Activated naive CD8-positive, alpha-beta T cell treated with anti-CD3 and anti-CD28 coated beads, Interleukin-2, amount 10 ng/mL, durations not matched to agents 7 days and 5 days (primary cell): Measurements from ENCODE around the gene IER3. TPM values are rescaled to one million over a fixed set of nuclear protein-coding genes. Genes with fewer than 3 reads are reported as not detected.
"Not testable (repeated sequence)": the region's sequence is repeated elsewhere in the genome, so short reads cannot be mapped to it uniquely, and the experiment has no call there.

Experiments used
- ATAC-seq: fragments of 150-1000 bp; cut with Tn5 transposase; one replicate; pipeline ENCODE4 v1.10.0; 2021; ENCODE audit warnings: low read depth, moderate library complexity
- POLR2A ChIA-PET: fragments of 350-600 bp; sonication (Branson Sonifier 250); formaldehyde crosslinking; loops from one replicate; lab custom pipeline; 2021; ENCODE audit warnings: antibody characterized with exemption; lab: Charles Lee
- DNase-seq: peaks from one replicate; pipeline ENCODE4 v3.0.0; 2021
- H3K27ac Mint-ChIP-seq: one replicate; pipeline ENCODE4 v1.8.0; 2022; ENCODE audit warnings: mild to moderate bottlenecking, mixed read lengths
- H3K27me3 Mint-ChIP-seq: one replicate; pipeline ENCODE4 v1.8.0; 2022; ENCODE audit warnings: mild to moderate bottlenecking, moderate library complexity, mixed read lengths
- H3K36me3 Mint-ChIP-seq: one replicate; pipeline ENCODE4 v1.8.0; 2021; ENCODE audit warnings: mild to moderate bottlenecking, mixed read lengths
- H3K4me1 Mint-ChIP-seq: one replicate; pipeline ENCODE4 v1.8.0; 2021; ENCODE audit warnings: mixed read lengths
- H3K4me3 Mint-ChIP-seq: one replicate; pipeline ENCODE4 v1.8.0; 2022; ENCODE audit warnings: mild to moderate bottlenecking, moderate library complexity, mixed read lengths
- H3K9me3 Mint-ChIP-seq: one replicate; pipeline ENCODE4 v1.8.0; 2021; ENCODE audit warnings: mixed read lengths
- total RNA-seq, 2 experiments: library from RNA; stranded (reverse); gene quantifications; one replicate each; pipeline ENCODE4 v1.2.3, GENCODE V29; 2021

Gene IER3
- total RNA-seq, 2 experiments from 2014 or later: 49.1 to 52.7 TPM

GRCh38 chr6:30723159-30723842 lies 21.0 kb downstream of the IER3 start:
- H3K9me3 Mint-ChIP-seq, DNase-seq, H3K27me3 Mint-ChIP-seq, ATAC-seq: not testable (repeated sequence)
- Mint-ChIP-seq H3K4me3 (peak overlapping the region; percentile 91), H3K27ac (peak overlapping the region; percentile 93), H3K36me3 (peaks cover 60% of the 10 kb centered on the region), H3K4me1 (peaks cover 48% of the 10 kb centered on the region)
- POLR2A ChIA-PET: interaction anchor here (0.7 to 11.0 kb wide), 8 partner anchors 7 to 108 kb away, joined by 3 to 512 read pairs (median 7); partner anchors contain the start of gene DHX16

- peak; percentile 87 for DNase-seq
- ATAC-seq: no peak
- Mint-ChIP-seq H3K36me3 (peaks cover 57% of the 10 kb centered on the region), H3K27ac (peak overlapping the region; percentile 93), H3K27me3 (no peaks in the 10 kb centered on the region), H3K4me1 (peaks cover 46% of the 10 kb centered on the region), H3K4me3 (peak overlapping the region; percentile 91), H3K9me3 (no peaks in the 10 kb centered on the region)
- POLR2A ChIA-PET: interaction anchor here (0.7 to 11.0 kb wide), 10 partner anchors 8 to 109 kb away, joined by 3 to 512 read pairs (median 8); partner anchors contain the start of genes DHX16, MRPS18B, NRM and PPP1R10
Observed at GRCh38 chr6:30722280-30723112, 21.9 kb downstream of the IER3 start.

GRCh38 chr6:30722025-30722279 lies 22.4 kb downstream of the IER3 start:
- peaks cover 58% of the 10 kb centered on the region for H3K36me3 Mint-ChIP-seq
- DNase-seq: peak; percentile 43
- H3K27ac Mint-ChIP-seq: peak overlapping the region; percentile 93
- peaks cover 47% of the 10 kb centered on the region for H3K4me1 Mint-ChIP-seq
- POLR2A ChIA-PET: interaction anchor here (0.6 to 11.0 kb wide), 12 partner anchors 9 to 183 kb away, joined by 3 to 512 read pairs (median 6); partner anchors contain the start of genes DHX16, GNL1, MRPS18B and NRM
- H3K4me3 Mint-ChIP-seq: peak overlapping the region; percentile 91
- not testable (repeated sequence) for ATAC-seq, H3K9me3 Mint-ChIP-seq, H3K27me3 Mint-ChIP-seq

GRCh38 chr6:30721198-30722024 lies 22.9 kb downstream of the IER3 start:
- Mint-ChIP-seq H3K27ac (peak overlapping the region; percentile 93), H3K4me1 (peaks cover 47% of the 10 kb centered on the region), H3K9me3 (no peaks in the 10 kb centered on the region), H3K27me3 (no peaks in the 10 kb centered on the region), H3K4me3 (peak overlapping the region; percentile 91), H3K36me3 (peaks cover 58% of the 10 kb centered on the region)
- ATAC-seq (peak; percentile 13), DNase-seq (peak; percentile 99)
- POLR2A ChIA-PET: interaction anchor here (0.5 to 11.0 kb wide), 15 partner anchors 9 to 182 kb away, joined by 3 to 512 read pairs (median 6); partner anchors contain the start of genes DHX16, GNL1, IER3 and MRPS18B

GRCh38 chr6:30720738-30721197 lies 23.6 kb downstream of the IER3 start:
- peak; percentile 75 for DNase-seq
- no peaks in the 10 kb centered on the region for H3K9me3 Mint-ChIP-seq
- ATAC-seq: no peak
- POLR2A ChIA-PET: interaction anchor here (0.5 to 11.0 kb wide), 14 partner anchors 9 to 182 kb away, joined by 3 to 512 read pairs (median 6); partner anchors contain the start of genes DHX16, GNL1, IER3 and MRPS18B
- H3K27ac Mint-ChIP-seq: peak overlapping the region; percentile 93
- peaks cover 62% of the 10 kb centered on the region for H3K36me3 Mint-ChIP-seq
- H3K27me3 Mint-ChIP-seq: no peaks in the 10 kb centered on the region
- H3K4me1 Mint-ChIP-seq: peaks cover 50% of the 10 kb centered on the region
- H3K4me3 Mint-ChIP-seq: peak overlapping the region; percentile 91

- Mint-ChIP-seq H3K4me3 (peak within 1 kb of the TSS; percentile 91), H3K27ac (peak within 1 kb of the TSS; percentile 93), H3K27me3 (no peaks in the 10 kb centered on the region), H3K4me1 (peaks cover 48% of the 10 kb centered on the region), H3K9me3 (no peaks in the 10 kb centered on the region), H3K36me3 (peaks cover 64% of the 10 kb centered on the region)
- ATAC-seq (peak; percentile 70), DNase-seq (peak; percentile 95)
- POLR2A ChIA-PET: interaction anchor here (0.5 to 11.0 kb wide), 13 partner anchors 8 to 119 kb away, joined by 3 to 512 read pairs (median 6); partner anchors contain the start of genes DHX16, IER3, MRPS18B and NRM
Observed at GRCh38 chr6:30719791-30720737, 24.3 kb downstream of the IER3 start, which contains the start of gene TUBB. TUBB (plus strand) TSS chr6:30720352; CDS start chr6:30720507, 155 bp downstream.

GRCh38 chr6:30719356-30719755 lies 25.0 kb downstream of the IER3 start:
- H3K27me3 Mint-ChIP-seq: no peaks in the 10 kb centered on the region
- peaks cover 62% of the 10 kb centered on the region for H3K36me3 Mint-ChIP-seq
- ATAC-seq (no peak), DNase-seq (no peak)
- POLR2A ChIA-PET: interaction anchor here (1.2 to 11.0 kb wide), 7 partner anchors 11 to 106 kb away, joined by 3 to 512 read pairs (median 11); partner anchors contain the start of genes DHX16, MRPS18B, NRM and PPP1R10
- H3K4me1 Mint-ChIP-seq: peaks cover 46% of the 10 kb centered on the region
- H3K4me3 Mint-ChIP-seq: peak overlapping the region; percentile 91
- H3K27ac Mint-ChIP-seq: peak overlapping the region; percentile 93
- H3K9me3 Mint-ChIP-seq: no peaks in the 10 kb centered on the region

- not testable (repeated sequence) for H3K9me3 Mint-ChIP-seq, ATAC-seq, H3K27me3 Mint-ChIP-seq, DNase-seq
- POLR2A ChIA-PET: interaction anchor here (0.8 to 11.0 kb wide), 17 partner anchors 10 to 236 kb away, joined by 3 to 512 read pairs (median 8); partner anchors contain the start of genes DHX16, GTF2H4, IER3 and MRPS18B
- Mint-ChIP-seq H3K27ac (peak overlapping the region; percentile 100), H3K36me3 (peaks cover 58% of the 10 kb centered on the region), H3K4me1 (peaks cover 39% of the 10 kb centered on the region), H3K4me3 (peak overlapping the region; percentile 91)
Observed at GRCh38 chr6:30717845-30718720, 26.3 kb downstream of the IER3 start.

GRCh38 chr6:30717129-30717844 lies 27.1 kb downstream of the IER3 start, which contains the start of gene MDC1:
MDC1 (minus strand) TSS chr6:30717281; CDS start chr6:30715175, 2,106 bp downstream.
- POLR2A ChIA-PET: interaction anchor here (0.7 to 11.0 kb wide), 21 partner anchors 12 to 391 kb away, joined by 3 to 512 read pairs (median 5); partner anchors contain the start of genes ABCF1, DHX16, FLOT1 and GTF2H4
- H3K9me3 Mint-ChIP-seq: no peaks in the 10 kb centered on the region
- H3K4me1 Mint-ChIP-seq: peaks cover 41% of the 10 kb centered on the region
- peak within 1 kb of the TSS; percentile 100 for H3K27ac Mint-ChIP-seq
- H3K27me3 Mint-ChIP-seq: no peaks in the 10 kb centered on the region
- H3K36me3 Mint-ChIP-seq: peaks cover 56% of the 10 kb centered on the region
- peak; percentile 77 for ATAC-seq
- H3K4me3 Mint-ChIP-seq: peak within 1 kb of the TSS; percentile 91
- DNase-seq: peak; percentile 97

GRCh38 chr6:30716879-30717128 lies 27.5 kb downstream of the IER3 start:
- peaks cover 46% of the 10 kb centered on the region for H3K4me1 Mint-ChIP-seq
- POLR2A ChIA-PET: interaction anchor here (0.7 to 11.0 kb wide), 19 partner anchors 11 to 391 kb away, joined by 3 to 512 read pairs (median 6); partner anchors contain the start of genes ABCF1, DHX16, FLOT1 and GTF2H4
- no peaks in the 10 kb centered on the region for H3K27me3 Mint-ChIP-seq
- DNase-seq (no peak), ATAC-seq (no peak)
- H3K36me3 Mint-ChIP-seq: peaks cover 53% of the 10 kb centered on the region
- H3K27ac Mint-ChIP-seq: peak overlapping the region; percentile 100
- H3K9me3 Mint-ChIP-seq: no peaks in the 10 kb centered on the region
- peak overlapping the region; percentile 91 for H3K4me3 Mint-ChIP-seq
